Stimulated activated CD4-positive, alpha-beta T cell treated with anti-CD3 and anti-CD28 coated beads, Interleukin-4, amount 100 ng/mL, for 48 hours (primary cell): ENCODE results near the gene LBP.
"Not testable (repeated sequence)": the region's sequence is repeated elsewhere in the genome, so short reads cannot be mapped to it uniquely, and the experiment has no call there.

Experiments
- DNase-seq, 2 donors: peaks; one replicate each; pipeline ENCODE4 v3.0.0-alpha.2; 2020; ENCODE audit warnings: low read depth in 2 of 2

The LBP gene

DNA sequence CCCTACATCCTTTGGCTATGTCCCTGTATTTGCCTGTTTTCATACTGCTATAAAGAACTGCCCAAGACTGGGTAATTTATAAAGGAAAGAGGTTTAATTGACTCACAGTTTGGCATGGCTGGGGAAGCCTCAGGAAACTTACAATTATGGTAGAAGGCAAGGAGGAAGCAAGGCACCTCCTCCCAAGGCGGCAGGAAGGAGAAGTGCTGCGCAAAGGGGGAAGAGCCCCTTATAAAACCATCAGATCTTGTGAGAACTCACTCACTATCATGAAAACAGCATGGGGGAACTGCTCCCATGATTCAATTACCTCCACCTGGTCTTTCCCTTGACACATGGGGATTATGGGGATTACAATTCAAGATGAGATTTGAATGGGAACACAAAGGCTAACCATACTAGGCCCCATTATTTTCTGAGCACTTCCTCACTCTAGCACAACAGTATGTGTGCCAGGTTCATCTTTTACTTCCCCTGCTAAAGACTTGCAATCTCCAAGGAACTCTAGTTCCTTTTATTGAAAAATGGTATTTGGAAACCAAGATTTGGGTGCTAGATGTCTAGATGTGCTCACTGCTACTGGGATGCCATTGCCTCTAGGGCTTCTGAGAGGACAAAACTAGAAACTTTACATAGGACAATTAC is 49.6 kb downstream of the LBP start:
- DNase-seq: not testable (repeated sequence)

DNA sequence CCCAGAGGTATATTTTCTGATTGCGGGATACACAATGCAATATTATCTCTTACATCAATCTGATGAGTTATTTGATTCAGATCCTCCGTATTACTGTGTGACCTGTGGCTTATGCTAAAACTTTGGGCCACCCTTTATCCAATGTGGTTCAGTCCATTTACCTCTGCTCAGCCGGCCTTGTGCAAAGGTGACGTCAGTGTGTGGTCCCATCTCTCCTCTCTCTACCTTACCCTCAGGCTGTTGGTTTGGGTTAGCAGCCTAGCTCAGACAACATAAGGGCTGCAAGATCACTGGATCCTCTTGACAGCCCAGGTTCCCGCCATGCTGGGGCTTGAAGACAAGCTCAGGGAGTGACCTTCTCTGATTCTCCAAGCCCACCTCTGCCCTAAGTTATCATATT is 55.8 kb downstream of the LBP start:
- no peak for DNase-seq

DNA sequence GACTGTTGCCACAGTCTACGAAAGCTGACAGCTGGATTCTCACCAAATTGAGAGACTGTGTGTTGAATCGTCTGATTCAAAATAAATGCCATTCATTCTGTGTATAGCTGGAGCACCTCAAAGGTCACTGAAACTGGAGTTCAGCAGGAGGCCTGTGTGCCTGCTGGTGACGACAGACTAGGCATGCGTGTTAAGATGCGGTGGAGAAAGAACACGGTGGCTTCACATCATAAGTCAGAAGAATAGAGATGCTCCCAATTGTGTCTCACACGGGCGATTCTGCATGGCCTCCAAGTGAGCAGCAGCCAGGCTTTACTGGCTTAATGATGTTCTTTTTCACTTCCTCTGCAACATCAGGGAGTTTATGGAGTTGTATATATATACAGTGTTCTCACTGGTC is 56.5 kb downstream of the LBP start:
- DNase-seq: no peak

DNA sequence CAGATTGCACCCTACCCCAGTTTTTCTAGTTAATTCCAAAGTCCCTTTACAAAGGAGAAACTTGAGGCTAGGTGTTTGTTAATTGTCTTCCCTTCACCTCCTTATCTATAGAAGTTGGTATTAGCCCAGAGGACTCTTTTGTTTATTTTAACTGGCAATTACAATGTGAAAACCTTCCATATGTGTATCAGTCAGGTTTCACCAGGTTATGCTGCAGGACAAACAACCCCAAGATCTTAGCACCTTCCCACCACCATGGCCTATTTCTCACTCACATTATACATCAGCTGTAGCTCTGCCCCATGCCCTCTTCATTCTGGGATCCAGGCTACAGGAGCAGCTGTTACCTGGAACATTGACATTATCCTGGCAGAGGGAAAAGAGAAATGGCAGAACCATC is 57.7 kb downstream of the LBP start:
- DNase-seq: no peak

DNA sequence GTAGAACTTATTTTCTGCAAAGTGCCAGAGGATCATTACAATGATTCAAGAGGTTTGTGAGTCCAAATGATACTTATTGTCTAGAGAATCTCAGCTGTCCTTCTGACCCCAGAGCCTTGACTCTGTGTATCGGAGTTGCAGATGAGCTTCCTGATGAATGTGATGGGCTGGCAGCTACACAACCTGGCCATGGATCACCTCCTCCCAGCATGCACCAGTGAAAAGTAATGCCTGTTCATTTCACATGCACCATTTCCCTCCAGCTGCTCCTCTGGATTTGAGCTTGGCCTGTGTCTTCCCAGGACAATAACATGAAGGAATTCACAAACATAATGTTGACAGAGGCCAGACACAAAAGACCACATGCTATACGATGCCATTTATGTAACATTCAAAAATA is 58.9 kb downstream of the LBP start:
- DNase-seq: no peak

DNA sequence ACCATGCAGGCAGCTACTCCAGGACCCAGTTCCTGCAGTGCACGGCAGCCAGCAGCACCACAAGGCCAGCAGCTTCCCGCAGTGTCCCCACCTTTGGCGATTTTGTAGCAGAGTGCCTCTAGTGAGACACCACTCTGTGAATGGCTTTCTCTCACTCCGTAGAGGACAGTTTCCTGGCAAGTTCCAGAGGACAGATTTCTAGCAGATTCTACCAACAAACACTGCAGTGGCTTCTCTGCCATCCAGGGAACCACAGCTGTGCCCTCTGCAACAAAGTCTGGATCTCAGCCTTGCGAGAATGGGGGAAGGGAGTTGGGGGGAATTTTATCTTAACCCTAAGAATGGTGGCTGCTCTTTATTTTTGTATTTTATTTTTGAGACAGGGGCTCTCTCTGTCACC is 60.2 kb downstream of the LBP start:
- DNase-seq: no peak

GRCh38 chr20:38407321-38407720 is 61.0 kb downstream of the LBP start:
- DNase-seq: no peak

DNA sequence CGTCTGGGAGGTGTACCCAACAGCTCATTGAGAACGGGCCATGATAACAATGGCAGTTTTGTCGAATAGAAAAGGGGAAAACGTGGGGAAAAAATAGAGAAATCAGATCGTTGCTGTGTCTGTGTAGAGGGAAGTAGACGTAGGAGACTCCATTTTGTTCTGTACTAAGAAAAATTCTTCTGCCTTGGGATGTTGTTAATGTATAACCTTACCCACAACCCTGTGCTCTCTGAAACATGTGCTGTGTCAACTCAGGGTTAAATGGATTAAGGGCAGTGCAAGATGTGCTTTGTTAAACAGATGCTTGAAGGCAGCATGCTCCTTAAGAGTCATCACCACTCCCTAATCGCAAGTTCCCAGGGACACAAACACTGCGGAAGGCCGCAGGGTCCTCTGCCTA is 61.5 kb downstream of the LBP start:
- DNase-seq: not testable (repeated sequence)

DNA sequence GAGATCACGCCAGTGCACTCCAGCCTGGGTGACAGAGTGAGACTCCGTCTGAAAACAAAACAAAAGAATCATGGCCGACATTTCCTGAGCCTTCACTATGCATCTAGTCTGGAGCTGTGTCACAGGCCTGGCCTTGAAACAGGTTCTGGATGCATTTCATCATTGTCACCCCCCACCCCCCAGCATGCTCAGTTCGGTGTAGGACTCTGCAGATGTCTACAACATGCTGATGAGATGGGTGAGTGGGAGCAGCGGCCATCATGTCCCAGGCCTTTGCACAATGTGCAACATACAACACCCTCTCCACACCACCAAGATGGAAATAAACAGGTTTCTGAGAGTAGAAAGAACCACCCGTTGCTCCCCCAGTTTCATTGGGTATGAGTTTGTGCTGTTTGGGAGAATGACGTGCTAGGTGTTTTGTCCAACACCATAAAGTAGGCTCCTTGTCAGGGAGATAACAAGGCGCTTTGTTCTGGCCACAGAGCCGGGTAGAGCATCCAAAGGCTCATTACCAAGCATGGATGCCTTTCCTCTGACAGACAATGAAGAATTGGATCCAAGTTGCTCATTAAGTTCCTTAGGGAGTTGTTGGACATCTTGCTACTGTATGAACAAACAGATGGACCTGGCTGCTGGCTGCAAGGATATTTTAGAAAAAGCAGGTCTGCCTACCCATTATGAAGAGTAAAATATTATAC is 66.7 kb downstream of the LBP start:
- DNase-seq: no peak

DNA sequence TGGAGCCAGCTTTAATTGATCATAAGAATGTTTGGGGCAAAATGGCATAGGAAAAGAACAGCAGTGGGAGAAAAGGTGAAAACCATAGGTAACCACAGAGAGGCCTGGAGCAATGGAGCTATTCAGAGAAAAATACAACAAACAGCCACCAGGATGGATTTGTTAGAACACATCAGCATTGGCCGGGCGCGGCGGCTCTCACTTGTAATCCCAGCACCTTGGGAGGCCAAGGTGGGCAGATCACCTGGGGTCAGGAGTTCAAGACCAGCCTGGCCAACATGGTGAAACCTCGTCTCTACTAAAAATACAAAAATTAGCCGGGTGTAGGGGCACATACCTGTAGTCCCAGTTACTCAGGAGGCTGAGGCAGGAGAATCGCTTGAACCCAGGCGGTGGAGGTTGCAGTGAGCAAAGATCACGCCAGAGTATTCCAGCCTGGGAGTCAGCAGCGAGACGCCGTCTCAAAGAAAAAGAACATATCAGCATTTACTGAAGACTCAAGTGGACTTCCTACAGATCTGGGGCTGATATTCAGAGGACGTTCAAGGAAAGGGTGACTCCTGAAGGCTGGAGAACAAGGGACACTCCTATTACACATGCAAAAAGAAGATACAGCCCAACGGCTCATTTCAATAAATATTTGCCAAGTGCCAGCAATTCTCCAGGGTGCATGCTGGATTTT is 68.6 kb downstream of the LBP start:
- no peak for DNase-seq

DNA sequence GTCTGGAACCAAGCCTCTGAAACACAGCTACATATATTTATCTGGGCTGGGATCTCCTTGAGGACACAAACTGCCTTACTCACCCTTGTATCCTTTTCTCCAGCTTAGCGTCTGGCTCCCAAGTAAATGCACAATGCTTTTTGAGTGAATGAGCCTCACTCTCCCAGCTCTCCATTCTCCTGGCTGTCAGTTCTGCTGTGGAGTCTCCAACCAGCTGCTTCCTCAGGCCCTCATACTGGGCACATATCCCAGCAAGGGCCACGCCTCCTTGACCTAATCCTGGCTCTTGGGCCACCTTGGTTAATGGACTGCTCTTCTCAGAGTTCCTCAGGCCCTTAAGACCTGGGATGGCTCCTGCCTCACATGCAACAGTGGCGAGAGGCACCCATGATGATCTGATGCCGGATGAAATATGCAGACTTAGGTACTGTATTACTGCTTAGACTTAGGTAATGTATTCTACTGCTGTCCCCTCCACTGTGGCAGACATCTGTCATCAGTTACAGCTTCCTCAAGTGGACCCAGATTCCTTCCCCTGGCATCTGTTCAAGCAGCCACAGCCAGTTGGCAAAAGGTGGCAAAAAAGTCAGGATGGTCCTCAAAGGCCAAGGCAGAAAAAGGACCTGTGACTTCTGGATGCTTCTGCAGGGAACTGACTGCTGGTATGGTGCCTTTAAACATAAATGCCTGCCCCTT is 72.4 kb downstream of the LBP start:
- no peak for DNase-seq

- DNase-seq: no peak
Observed at GRCh38 chr20:38420388-38421085, 74.3 kb downstream of the LBP start.

DNA sequence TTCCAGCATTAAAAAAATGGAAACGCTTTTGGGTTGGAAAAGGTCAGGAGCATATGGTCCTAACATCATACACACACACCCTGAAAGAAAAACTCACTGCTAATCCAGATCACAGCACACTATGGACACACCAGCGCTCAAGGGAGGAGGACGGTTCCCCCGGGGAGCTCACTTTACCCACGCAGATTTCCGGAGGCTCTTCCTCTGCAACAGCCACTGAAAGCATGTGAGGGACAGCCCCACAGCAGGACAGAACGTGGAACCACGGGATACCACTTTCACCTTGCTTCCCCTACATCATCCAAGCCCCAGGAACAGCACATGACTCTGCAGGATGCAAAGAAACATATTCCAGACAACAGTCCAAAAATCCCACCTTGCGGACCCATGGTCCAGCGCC is 75.6 kb downstream of the LBP start:
- DNase-seq: no peak

DNA sequence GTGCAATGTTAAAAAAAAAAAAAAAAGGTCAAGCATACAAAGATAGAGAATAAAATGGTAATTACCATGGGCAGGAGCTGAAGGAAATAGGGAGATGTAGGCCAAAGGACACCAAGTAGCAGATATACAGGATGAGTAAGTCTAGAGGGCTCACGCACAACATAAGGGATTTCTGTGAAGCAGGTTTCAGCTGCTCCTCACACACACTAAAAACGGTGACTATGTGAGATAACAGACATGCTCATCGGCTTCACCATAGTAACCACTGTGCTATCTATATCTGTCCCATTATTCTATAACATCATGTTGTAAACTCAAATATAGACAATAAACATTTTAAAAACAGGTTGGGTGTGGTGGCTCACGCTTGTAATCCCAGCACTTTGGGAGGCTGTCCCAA is 77.3 kb downstream of the LBP start:
- no peak for DNase-seq

DNA sequence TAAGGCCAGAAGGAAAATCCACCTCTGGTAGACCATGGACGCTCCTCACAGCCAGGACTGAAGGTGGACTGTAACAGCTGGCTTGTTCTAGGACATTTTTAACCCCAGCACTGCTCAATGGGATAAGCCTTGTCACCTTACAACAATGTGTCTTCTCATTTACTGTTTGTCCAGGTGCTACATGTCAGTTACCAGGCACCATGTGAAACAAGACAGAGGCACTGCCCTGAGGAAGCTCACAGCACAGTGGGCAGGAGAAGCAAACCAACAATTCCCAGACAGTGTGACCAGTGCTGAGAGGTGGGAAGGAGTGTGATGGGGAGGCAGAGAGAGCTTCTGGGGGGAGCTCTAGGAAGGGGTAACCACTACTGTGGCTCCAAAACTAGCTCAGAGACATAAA is 78.1 kb downstream of the LBP start:
- DNase-seq: no peak

DNA sequence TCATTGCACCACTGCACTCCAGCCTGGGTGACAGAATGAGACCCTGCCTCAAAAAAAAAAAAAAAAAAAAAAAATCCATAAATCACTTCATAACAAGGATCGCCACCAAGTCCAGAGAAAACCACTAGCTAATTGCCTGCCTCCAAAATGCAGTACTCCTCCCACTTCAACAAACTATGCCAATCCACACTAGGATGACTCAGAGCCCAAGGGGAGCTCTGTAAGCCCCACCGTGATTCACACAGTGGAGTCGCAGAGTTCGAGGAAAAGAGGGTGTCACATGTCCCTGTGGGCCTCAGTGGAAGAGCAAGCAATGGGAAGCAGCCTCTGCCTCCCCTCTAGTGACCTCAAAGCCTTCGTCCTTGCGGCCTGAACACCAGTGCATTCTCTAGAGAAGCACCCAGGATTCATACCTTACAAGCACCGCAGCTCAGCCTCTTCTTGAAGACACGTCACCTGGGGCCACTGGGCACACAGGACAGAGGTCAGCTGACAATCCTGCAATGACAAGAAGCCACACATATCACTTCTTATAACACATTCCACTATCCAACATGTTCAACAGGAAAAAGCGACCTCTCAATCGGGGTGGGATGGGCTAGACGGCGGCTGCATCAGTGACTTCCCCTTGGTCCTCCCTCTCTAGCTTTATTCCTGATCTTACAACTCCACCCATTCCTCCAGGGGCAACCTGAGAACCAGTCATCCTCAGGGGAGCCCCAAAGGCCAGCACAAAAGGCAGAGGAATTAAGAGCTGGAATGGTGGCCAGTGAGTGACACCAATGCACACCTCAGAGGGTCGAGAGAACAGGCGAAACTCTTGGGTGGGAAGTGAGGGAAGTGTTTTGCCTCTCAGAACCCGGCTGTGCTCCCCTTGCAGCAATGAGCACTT is 80.0 kb downstream of the LBP start:
- no peak for DNase-seq
